IPS-18c (cell line): Measurements from ENCODE around the gene SHROOM3.

Experiments
- H3K4me3 ChIP-seq: 2 replicates; pipeline ENCODE4 v1.7.0; 2013; ENCODE audit warnings: low read depth, mild to moderate bottlenecking, low read length, moderate library complexity; ENCODE audit not compliant: insufficient read depth
- H3K9me3 ChIP-seq: one replicate; pipeline ENCODE4 v1.6.1; 2013; ENCODE audit warnings: mild to moderate bottlenecking, low read length, moderate library complexity; ENCODE audit not compliant: control insufficient read depth, insufficient read depth

Gene SHROOM3

GRCh38 chr4:76484654-76485053, 49.6 kb downstream of the SHROOM3 start:
- H3K4me3 ChIP-seq = no peak overlapping the region
- no peaks in the 10 kb centered on the region for H3K9me3 ChIP-seq

- Histone ChIP-seq H3K4me3 (no peak overlapping the region), H3K9me3 (no peaks in the 10 kb centered on the region)
Measured at GRCh38 chr4:76485450-76485849, 50.4 kb downstream of the SHROOM3 start.

- Histone ChIP-seq H3K4me3 (no peak overlapping the region), H3K9me3 (no peaks in the 10 kb centered on the region)
Measured at GRCh38 chr4:76486588-76487276, 51.7 kb downstream of the SHROOM3 start.

GRCh38 chr4:76487621-76488020, 52.6 kb downstream of the SHROOM3 start:
- Histone ChIP-seq H3K9me3 (no peaks in the 10 kb centered on the region), H3K4me3 (no peak overlapping the region)

GRCh38 chr4:76488455-76488854, 53.4 kb downstream of the SHROOM3 start:
- H3K4me3 ChIP-seq = no peak overlapping the region
- H3K9me3 ChIP-seq = no peaks in the 10 kb centered on the region

- H3K4me3 ChIP-seq = no peak overlapping the region
- no peaks in the 10 kb centered on the region for H3K9me3 ChIP-seq
Measured at GRCh38 chr4:76488888-76489685, 54.1 kb downstream of the SHROOM3 start.

GRCh38 chr4:76489686-76490161, 54.7 kb downstream of the SHROOM3 start:
- Histone ChIP-seq H3K4me3 (no peak overlapping the region), H3K9me3 (no peaks in the 10 kb centered on the region)

GRCh38 chr4:76492055-76492454, 57.0 kb downstream of the SHROOM3 start:
- no peak overlapping the region for H3K4me3 ChIP-seq

GRCh38 chr4:76494243-76494642, 59.2 kb downstream of the SHROOM3 start:
- Histone ChIP-seq H3K4me3 (no peak overlapping the region), H3K9me3 (no peaks in the 10 kb centered on the region)

More at GRCh38 chr4:76492055-76492454, 57.0 kb downstream of the SHROOM3 start:
- no peaks in the 10 kb centered on the region for H3K9me3 ChIP-seq

- no peak overlapping the region for H3K4me3 ChIP-seq
- H3K9me3 ChIP-seq = no peaks in the 10 kb centered on the region
Measured at GRCh38 chr4:76494871-76495590, 60.0 kb downstream of the SHROOM3 start.

GRCh38 chr4:76498550-76498949, 63.5 kb downstream of the SHROOM3 start:
- H3K9me3 ChIP-seq = no peaks in the 10 kb centered on the region
- no peak overlapping the region for H3K4me3 ChIP-seq

- Histone ChIP-seq H3K9me3 (no peaks in the 10 kb centered on the region), H3K4me3 (no peak overlapping the region)
Measured at GRCh38 chr4:76499461-76499860, 64.4 kb downstream of the SHROOM3 start.

GRCh38 chr4:76502886-76503285, 67.9 kb downstream of the SHROOM3 start:
- Histone ChIP-seq H3K4me3 (no peak overlapping the region), H3K9me3 (no peaks in the 10 kb centered on the region)

- Histone ChIP-seq H3K4me3 (no peak overlapping the region), H3K9me3 (no peaks in the 10 kb centered on the region)
Measured at GRCh38 chr4:76504613-76505465, 69.8 kb downstream of the SHROOM3 start.

- no peaks in the 10 kb centered on the region for H3K9me3 ChIP-seq
- H3K4me3 ChIP-seq = no peak overlapping the region
Measured at GRCh38 chr4:76511947-76512346, 76.9 kb downstream of the SHROOM3 start.

GRCh38 chr4:76513482-76513881, 78.5 kb downstream of the SHROOM3 start:
- Histone ChIP-seq H3K4me3 (no peak overlapping the region), H3K9me3 (no peaks in the 10 kb centered on the region)

- Histone ChIP-seq H3K9me3 (no peaks in the 10 kb centered on the region), H3K4me3 (no peak overlapping the region)
Measured at GRCh38 chr4:76514087-76514486, 79.1 kb downstream of the SHROOM3 start.
